Measurements from ENCODE around the gene POMGNT2. TPM values are rescaled to one million over a fixed set of nuclear protein-coding genes. Genes with fewer than 3 reads are reported as not detected.

POMGNT2 gene
- total RNA-seq, 4 donors from 2014 or later = 22.4 to 39.6 (median 31.1) TPM

DNA sequence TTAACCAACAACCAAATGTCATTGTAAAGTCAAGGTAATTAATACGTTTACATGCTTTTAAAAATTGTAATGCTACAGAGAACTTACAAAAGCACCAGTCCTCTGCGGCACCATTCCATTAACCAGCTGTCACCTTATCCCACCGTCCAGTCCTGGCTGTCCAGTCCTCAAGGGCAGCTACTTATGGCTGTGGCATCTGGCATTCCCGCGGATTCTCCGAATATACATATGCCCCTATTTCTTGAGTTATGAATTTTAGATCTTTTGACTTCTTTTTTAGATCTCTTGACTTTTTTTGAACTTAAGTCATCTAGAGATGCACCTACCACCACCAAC, 382 bp upstream of the POMGNT2 start:
- Histone ChIP-seq H3K27me3 (no peaks in the 10 kb centered on the region), H3K9me3 (no peaks in the 10 kb centered on the region), H3K4me1 (peaks cover 7 to 40% (median 34%) of the 10 kb centered on the region in 4 donors), H3K27ac (replicated peaks in 1 of 4) (peak overlapping the region in 3 of 4 donors; percentile 70 to 78 (median 78)), H3K4me3 (peak overlapping the region; percentile 79 to 91 (median 87)), H3K36me3 (no peaks in the 10 kb centered on the region)
- no peak for DNase-seq (ENCODE audit: extremely low spot score)
- intact Hi-C loops (cut with DNase I) = no loop called here
- no peak for TF ChIP-seq POLR2A (IDR thresholded peaks at IDR 0.05; ENCODE audit: low read depth)
- no peak for TF ChIP-seq POLR2AphosphoS5 (IDR thresholded peaks at IDR 0.05)
- TF ChIP-seq CTCF (IDR thresholded peaks at IDR 0.05) = no peak
- no peak for TF ChIP-seq EP300 (IDR thresholded peaks at IDR 0.05)
- 18% methylated on average over 6 of the region's 6 CpGs for WGBS

- no peaks in the 10 kb centered on the region for H3K27me3 ChIP-seq
- no peaks in the 10 kb centered on the region for H3K9me3 ChIP-seq
- peaks cover 0 to 3% (median 0%) of the 10 kb centered on the region in 4 donors for H3K36me3 ChIP-seq
- H3K4me1 ChIP-seq = peaks cover 7 to 40% (median 34%) of the 10 kb centered on the region in 4 donors
- 51% methylated on average over 23 of the region's 33 CpGs for WGBS
- TF ChIP-seq POLR2AphosphoS5 (IDR thresholded peaks at IDR 0.05) = no peak
- no peak for TF ChIP-seq EP300 (IDR thresholded peaks at IDR 0.05)
- TF ChIP-seq POLR2A (IDR thresholded peaks at IDR 0.05; ENCODE audit: low read depth) = no peak
- TF ChIP-seq CTCF (IDR thresholded peaks at IDR 0.05) = no peak
- peak overlapping the region; percentile 79 to 91 (median 87) for H3K4me3 ChIP-seq
- DNase-seq (ENCODE audit: extremely low spot score) = no peak
- H3K27ac ChIP-seq (replicated peaks in 1 of 4) = peak overlapping the region; percentile 68 to 78 (median 74)
- intact Hi-C loops (cut with DNase I) = loop anchor here (5.0 kb wide), 1 partner anchor 47 kb away; no protein-coding TSS in a partner anchor
Observed at GRCh38 chr3:43104660-43105595, 951 bp downstream of the POMGNT2 start.

DNA sequence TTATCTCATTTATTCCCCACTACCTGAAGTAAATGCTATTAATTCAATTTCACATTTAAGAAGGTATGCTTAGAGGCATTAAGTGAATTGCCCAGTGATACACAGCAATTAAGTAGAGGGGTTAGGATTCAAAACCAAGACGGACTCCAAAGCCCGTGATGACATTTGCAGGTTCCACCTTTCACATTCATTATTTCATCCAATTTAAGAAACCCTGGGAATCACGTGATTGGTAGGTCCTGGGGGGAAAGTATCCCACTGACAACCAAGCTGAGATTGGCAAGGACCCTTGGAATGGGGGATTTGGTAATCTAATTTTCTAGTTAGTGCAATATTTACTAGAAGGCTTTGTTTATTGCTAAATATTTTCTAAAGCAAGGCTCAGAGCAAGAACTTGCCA, 1.8 kb downstream of the POMGNT2 start:
- H3K27ac ChIP-seq (replicated peaks in 1 of 4) = no peak overlapping the region
- peaks cover 7 to 40% (median 34%) of the 10 kb centered on the region in 4 donors for H3K4me1 ChIP-seq
- no peaks in the 10 kb centered on the region for H3K27me3 ChIP-seq
- H3K36me3 ChIP-seq = peaks cover 0 to 3% (median 0%) of the 10 kb centered on the region in 4 donors
- 62% methylated on average over 3 of the region's 3 CpGs for WGBS
- H3K4me3 ChIP-seq = peak overlapping the region in 1 of 4 donors; percentile 79
- intact Hi-C loops (cut with DNase I) = loop anchor here (5.0 kb wide), 1 partner anchor 48 kb away; no protein-coding TSS in a partner anchor
- no peak for DNase-seq (ENCODE audit: extremely low spot score)
- no peak for TF ChIP-seq POLR2AphosphoS5 (IDR thresholded peaks at IDR 0.05)
- no peak for TF ChIP-seq POLR2A (IDR thresholded peaks at IDR 0.05; ENCODE audit: low read depth)
- TF ChIP-seq CTCF (IDR thresholded peaks at IDR 0.05) = no peak
- no peak for TF ChIP-seq EP300 (IDR thresholded peaks at IDR 0.05)
- no peaks in the 10 kb centered on the region for H3K9me3 ChIP-seq

DNA sequence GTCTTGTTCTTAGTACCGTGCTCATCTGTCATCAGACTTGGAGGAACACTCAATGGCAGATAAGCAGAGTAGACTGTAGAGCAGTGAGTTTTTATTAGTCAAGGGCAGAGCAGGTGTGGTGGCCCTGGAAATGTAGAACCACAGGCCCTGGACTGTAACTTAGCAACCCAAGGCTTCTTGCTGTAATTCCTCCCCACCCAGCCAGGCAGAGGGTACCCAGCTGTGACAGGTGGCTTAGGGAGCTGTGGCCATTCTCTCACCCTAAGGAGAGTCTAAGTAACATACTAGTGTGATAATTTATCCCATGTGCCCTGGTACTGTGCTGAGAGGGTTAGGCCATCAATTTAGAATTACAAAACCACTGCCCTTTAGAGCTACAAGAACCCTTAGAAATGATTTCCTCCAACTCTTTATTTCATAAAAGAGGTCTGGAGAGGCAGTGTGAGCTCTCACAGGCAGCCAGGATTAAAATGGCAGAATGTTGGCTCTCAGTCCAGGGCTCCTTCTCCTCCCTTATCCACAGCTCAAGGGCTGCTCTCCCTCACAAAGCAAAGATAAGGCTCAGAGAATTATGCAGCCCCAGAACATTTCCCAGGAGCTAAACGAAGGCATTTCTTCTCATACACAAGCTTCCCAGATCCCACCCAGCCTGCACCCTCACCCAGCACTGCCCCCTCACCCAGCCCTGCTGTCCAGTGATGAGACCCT, 3.0 kb downstream of the POMGNT2 start:
- intact Hi-C loops (cut with DNase I) = loop anchor here (5.0 kb wide), 1 partner anchor 49 kb away; no protein-coding TSS in a partner anchor
- Histone ChIP-seq H3K4me1 (peaks cover 7 to 40% (median 34%) of the 10 kb centered on the region in 4 donors), H3K9me3 (no peaks in the 10 kb centered on the region), H3K4me3 (no peak overlapping the region), H3K27me3 (no peaks in the 10 kb centered on the region), H3K36me3 (peaks cover 0 to 3% (median 0%) of the 10 kb centered on the region in 4 donors), H3K27ac (replicated peaks in 1 of 4) (no peak overlapping the region)
- WGBS = 67% methylated on average over 2 of the region's 2 CpGs
- no peak for DNase-seq (ENCODE audit: extremely low spot score)
- no peak for TF ChIP-seq CTCF (IDR thresholded peaks at IDR 0.05)
- TF ChIP-seq POLR2A (IDR thresholded peaks at IDR 0.05; ENCODE audit: low read depth) = no peak
- TF ChIP-seq EP300 (IDR thresholded peaks at IDR 0.05) = no peak
- TF ChIP-seq POLR2AphosphoS5 (IDR thresholded peaks at IDR 0.05) = no peak

Data from esophagus muscularis mucosa (tissue), 4 donors.